Karpas-422 (cell line): ENCODE measurements around the gene REPS1. TPM values are rescaled to one million over a fixed set of nuclear protein-coding genes. Genes with fewer than 3 reads are reported as not detected.
A peak's percentile ranks its signal among the peaks of the same experiment; 100 is the strongest.
"Not testable (repeated sequence)": the region's sequence is repeated elsewhere in the genome, so short reads cannot be mapped to it uniquely, and the experiment has no call there.

Experiments used
- DNase-seq: peaks from one replicate; pipeline ENCODE4 v3.0.0-alpha.2; 2015
- H2AFZ ChIP-seq: fragments of 200-600 bp; sonication (generic); 2 replicates; pipeline ENCODE4 v1.6.1; 2014; ENCODE audit warnings: antibody characterized with exemption, low read length, mixed read lengths
- H3K27ac ChIP-seq: fragments of 200-600 bp; sonication (generic); 2 replicates; pipeline ENCODE4 v1.5.1; 2014; ENCODE audit warnings: mild to moderate bottlenecking, low read length, moderate library complexity
- H3K27me3 ChIP-seq: fragments of 200-600 bp; sonication (generic); 2 replicates; pipeline ENCODE4 v1.6.1; 2014; ENCODE audit warnings: low read length, mixed read lengths
- H3K36me3 ChIP-seq: fragments of 200-600 bp; sonication (generic); 2 replicates; pipeline ENCODE4 v1.6.1; 2014; ENCODE audit warnings: low read length, mixed read lengths; ENCODE audit not compliant: insufficient read depth
- H3K4me1 ChIP-seq: fragments of 200-600 bp; sonication (generic); 2 replicates; pipeline ENCODE4 v1.6.1; 2014; ENCODE audit warnings: mild to moderate bottlenecking, low read length, mixed read lengths
- H3K4me2 ChIP-seq: fragments of 200-600 bp; sonication (generic); 2 replicates; pipeline ENCODE4 v1.6.1; 2014; ENCODE audit warnings: low read length, low read depth, mild to moderate bottlenecking; ENCODE audit not compliant: poor library complexity, severe bottlenecking
- H3K4me3 ChIP-seq: fragments of 200-600 bp; sonication (generic); 2 replicates; pipeline ENCODE4 v1.5.1; 2014; ENCODE audit warnings: mild to moderate bottlenecking, antibody characterized with exemption, low read length, mixed read lengths
- H3K79me2 ChIP-seq: fragments of 200-600 bp; sonication (generic); 2 replicates; pipeline ENCODE4 v1.6.1; 2014; ENCODE audit warnings: mild to moderate bottlenecking, low read length, mixed read lengths
- H3K9ac ChIP-seq: fragments of 200-600 bp; sonication (generic); 2 replicates; pipeline ENCODE4 v1.6.0; 2014; ENCODE audit warnings: low read length
- H3K9me2 ChIP-seq: fragments of 200-600 bp; sonication (generic), shearing (Covaris generic); replicated peaks from 2 replicates; pipeline ENCODE4 v1.6.0; 2014; ENCODE audit warnings: mild to moderate bottlenecking, low read length, moderate library complexity; ENCODE audit not compliant: insufficient read depth
- H3K9me3 ChIP-seq: fragments of 300-700, 200-600 bp; sonication (generic); 2 replicates; pipeline ENCODE4 v1.6.1; 2014; ENCODE audit warnings: low read length, mixed read lengths
- H4K20me1 ChIP-seq: fragments of 200-600 bp; sonication (generic); 2 replicates; pipeline ENCODE4 v1.6.1; 2014; ENCODE audit warnings: mild to moderate bottlenecking, antibody characterized with exemption, low read length, low read depth; ENCODE audit not compliant: insufficient read depth
- total RNA-seq: library from RNA; depleted of rRNA; stranded (reverse); fragments of >200 nt; shearing (Covaris generic); gene quantifications from 2 replicates; pipeline ENCODE4 v1.2.3, GENCODE V29; 2014; ENCODE audit warnings: low replicate concordance

The REPS1 gene
- total RNA-seq, 1 experiment from 2014 or later: 82.6 TPM

DNA sequence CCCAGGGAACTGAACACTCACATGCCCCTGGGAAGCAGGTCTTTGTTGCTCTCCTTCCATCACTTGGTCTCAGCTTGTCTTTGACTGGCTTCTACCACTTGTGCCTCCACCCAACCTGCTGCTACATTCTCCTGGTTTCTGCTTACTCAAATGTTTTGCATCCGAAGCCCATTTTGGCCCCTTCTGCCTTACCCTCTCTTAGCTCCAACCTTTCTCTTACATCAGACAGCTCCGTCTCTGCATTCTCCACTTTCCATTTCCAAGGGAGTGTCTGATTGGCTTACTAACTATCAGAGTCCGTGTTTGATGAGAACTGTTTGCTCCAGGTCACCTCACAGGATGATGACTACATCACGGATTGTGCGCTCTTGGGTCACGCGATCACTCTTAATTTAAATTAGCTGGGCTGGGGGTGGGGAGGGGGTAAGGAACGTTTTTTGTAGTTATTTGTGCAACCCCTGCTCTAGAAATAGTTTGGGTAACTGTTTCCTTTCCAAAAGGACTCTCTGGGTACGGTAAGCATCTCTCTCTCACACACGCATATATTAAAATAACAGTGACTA is 39.6 kb upstream of the REPS1 start:
- H2AFZ ChIP-seq: peak overlapping the region; percentile 85; the same call in 1 of the 2 replicates
- peaks cover 29% of the 10 kb centered on the region for H3K4me1 ChIP-seq
- H3K4me3 ChIP-seq: peak overlapping the region; percentile 96
- H3K9me2 ChIP-seq: no peaks in the 10 kb centered on the region
- H3K36me3 ChIP-seq: no peaks in the 10 kb centered on the region
- peak overlapping the region; percentile 84 for H3K4me2 ChIP-seq
- H3K9me3 ChIP-seq: no peaks in the 10 kb centered on the region
- no peaks in the 10 kb centered on the region for H3K27me3 ChIP-seq
- peaks cover 1% of the 10 kb centered on the region; the same call in 1 of the 2 replicates for H4K20me1 ChIP-seq
- H3K79me2 ChIP-seq: peaks cover 39% of the 10 kb centered on the region
- DNase-seq: peak; percentile 77
- peak overlapping the region; percentile 96 for H3K9ac ChIP-seq
- peak overlapping the region; percentile 92 for H3K27ac ChIP-seq

DNA sequence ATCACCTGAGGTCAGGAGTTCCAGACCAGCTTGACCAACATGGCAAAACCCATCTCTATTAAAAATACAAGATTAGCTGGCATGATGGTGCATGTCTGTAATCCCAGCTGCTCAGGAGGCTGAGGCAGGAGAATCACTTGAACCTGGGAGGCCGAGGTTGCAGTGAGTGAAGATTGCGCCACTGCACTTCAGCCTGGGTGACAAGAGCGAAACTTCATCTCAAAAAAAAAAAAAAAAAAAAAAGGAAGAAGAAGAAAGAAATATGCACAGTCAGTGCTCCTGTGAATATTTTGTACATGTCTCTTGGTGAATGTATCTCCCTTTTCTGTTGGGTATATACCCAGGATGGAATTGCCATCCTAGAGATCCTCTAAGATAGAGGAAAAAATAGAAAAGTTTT is 37.4 kb upstream of the REPS1 start:
- peaks cover 19% of the 10 kb centered on the region for H3K79me2 ChIP-seq
- peaks cover 18% of the 10 kb centered on the region for H3K4me1 ChIP-seq
- not testable (repeated sequence) for H3K9ac ChIP-seq, H3K36me3 ChIP-seq, H3K9me3 ChIP-seq, H3K27ac ChIP-seq, H4K20me1 ChIP-seq, H3K4me3 ChIP-seq, H2AFZ ChIP-seq, H3K9me2 ChIP-seq, DNase-seq, H3K4me2 ChIP-seq, H3K27me3 ChIP-seq

DNA sequence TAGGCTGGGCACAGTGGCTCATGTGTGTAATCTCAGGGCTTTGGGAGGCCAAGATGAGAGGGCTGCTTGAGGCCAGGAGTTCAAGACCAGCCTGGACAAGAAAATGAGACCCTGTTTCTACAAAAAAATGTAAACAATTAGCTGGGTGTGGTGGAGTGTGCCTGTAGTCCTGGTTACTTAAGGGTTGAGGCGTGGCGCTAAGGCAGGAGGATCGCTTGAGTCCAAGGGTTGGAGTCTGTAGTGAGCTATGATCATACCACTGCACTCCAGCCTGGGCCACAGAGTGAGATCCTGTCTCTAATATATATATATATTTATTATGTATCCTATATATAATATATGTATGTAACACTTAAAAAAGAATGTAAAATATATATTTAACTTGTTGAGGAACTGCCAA is 32.6 kb upstream of the REPS1 start:
- Histone ChIP-seq H3K36me3 (no peaks in the 10 kb centered on the region), H3K9me3 (no peaks in the 10 kb centered on the region), H4K20me1 (no peaks in the 10 kb centered on the region), H3K4me3 (no peak overlapping the region), H3K4me2 (no peak overlapping the region), H3K79me2 (no peaks in the 10 kb centered on the region), H3K27me3 (no peaks in the 10 kb centered on the region), H3K9ac (no peak overlapping the region), H3K9me2 (no peaks in the 10 kb centered on the region), H3K4me1 (peaks cover 17% of the 10 kb centered on the region), H3K27ac (no peak overlapping the region), H2AFZ (no peak overlapping the region)
- no peak for DNase-seq

- DNase-seq: no peak
- Histone ChIP-seq H3K4me1 (peaks cover 17% of the 10 kb centered on the region), H3K4me3 (no peak overlapping the region), H3K4me2 (no peak overlapping the region), H2AFZ (no peak overlapping the region), H3K9me2 (no peaks in the 10 kb centered on the region), H3K27me3 (no peaks in the 10 kb centered on the region), H3K9me3 (no peaks in the 10 kb centered on the region), H3K36me3 (no peaks in the 10 kb centered on the region), H3K9ac (no peak overlapping the region), H3K79me2 (no peaks in the 10 kb centered on the region), H3K27ac (no peak overlapping the region), H4K20me1 (no peaks in the 10 kb centered on the region)
Measured at GRCh38 chr6:139019722-139020121, 31.7 kb upstream of the REPS1 start.

DNA sequence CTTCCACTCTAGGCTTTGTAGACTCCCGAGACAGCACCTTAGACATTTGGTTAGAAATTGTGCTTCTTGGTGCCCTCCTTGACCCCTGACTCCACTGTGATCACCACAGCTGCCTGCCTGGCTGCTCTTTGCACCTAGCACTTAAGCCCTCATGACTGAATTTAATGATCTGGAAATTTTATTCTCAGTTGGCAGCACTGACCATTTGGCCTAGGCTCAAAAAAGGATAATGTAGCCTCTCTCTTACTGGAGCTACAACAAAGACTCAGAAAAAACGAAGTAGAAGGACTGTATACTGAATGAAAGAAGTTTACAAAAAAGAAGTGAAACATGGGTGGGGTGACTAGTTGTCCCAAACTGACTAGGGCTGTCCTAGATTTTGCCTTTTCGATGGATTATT is 29.2 kb upstream of the REPS1 start:
- Histone ChIP-seq H3K4me3 (no peak overlapping the region), H3K9me2 (no peaks in the 10 kb centered on the region), H3K27me3 (no peaks in the 10 kb centered on the region), H3K27ac (no peak overlapping the region), H3K4me2 (no peak overlapping the region), H4K20me1 (no peaks in the 10 kb centered on the region), H3K9ac (no peak overlapping the region), H3K9me3 (no peaks in the 10 kb centered on the region), H3K79me2 (no peaks in the 10 kb centered on the region), H3K36me3 (no peaks in the 10 kb centered on the region), H2AFZ (no peak overlapping the region; the same call in 1 of the 2 replicates), H3K4me1 (peaks cover 17% of the 10 kb centered on the region)
- no peak for DNase-seq

GRCh38 chr6:139016337-139017213 is 28.5 kb upstream of the REPS1 start:
- Histone ChIP-seq H3K9ac (peak overlapping the region; percentile 31; the same call in 1 of the 2 replicates), H3K79me2 (no peaks in the 10 kb centered on the region), H3K4me3 (no peak overlapping the region), H2AFZ (peak overlapping the region; percentile 99), H3K4me1 (peaks cover 17% of the 10 kb centered on the region), H3K9me3 (no peaks in the 10 kb centered on the region), H3K36me3 (no peaks in the 10 kb centered on the region), H3K4me2 (peak overlapping the region; percentile 62), H4K20me1 (no peaks in the 10 kb centered on the region), H3K27me3 (no peaks in the 10 kb centered on the region), H3K9me2 (no peaks in the 10 kb centered on the region), H3K27ac (no peak overlapping the region)
- DNase-seq: peak; percentile 82

- no peaks in the 10 kb centered on the region for H3K9me2 ChIP-seq
Measured at GRCh38 chr6:139014945-139015344, 26.9 kb upstream of the REPS1 start.

GRCh38 chr6:139013185-139013800 is 25.2 kb upstream of the REPS1 start:
- no peak overlapping the region for H3K27ac ChIP-seq
- no peaks in the 10 kb centered on the region for H3K79me2 ChIP-seq
- no peak overlapping the region for H3K9ac ChIP-seq
- no peak for DNase-seq
- H3K4me1 ChIP-seq: peaks cover 17% of the 10 kb centered on the region
- H3K4me3 ChIP-seq: no peak overlapping the region
- no peak overlapping the region for H3K4me2 ChIP-seq
- no peaks in the 10 kb centered on the region for H4K20me1 ChIP-seq
- H3K9me2 ChIP-seq: no peaks in the 10 kb centered on the region
- no peak overlapping the region for H2AFZ ChIP-seq
- no peaks in the 10 kb centered on the region for H3K27me3 ChIP-seq
- no peaks in the 10 kb centered on the region for H3K9me3 ChIP-seq
- no peaks in the 10 kb centered on the region for H3K36me3 ChIP-seq

More at GRCh38 chr6:139014945-139015344, 26.9 kb upstream of the REPS1 start:
- Histone ChIP-seq H3K4me3 (no peak overlapping the region), H3K27me3 (no peaks in the 10 kb centered on the region), H2AFZ (no peak overlapping the region), H3K4me2 (no peak overlapping the region), H3K4me1 (peaks cover 17% of the 10 kb centered on the region), H4K20me1 (no peaks in the 10 kb centered on the region), H3K36me3 (no peaks in the 10 kb centered on the region), H3K9ac (no peak overlapping the region), H3K79me2 (no peaks in the 10 kb centered on the region), H3K9me3 (no peaks in the 10 kb centered on the region), H3K27ac (no peak overlapping the region)
- DNase-seq: no peak
